ENCODE results near the gene TGFB2.
"Not testable (repeated sequence)": the region's sequence is repeated elsewhere in the genome, so short reads cannot be mapped to it uniquely, and the experiment has no call there.

The TGFB2 gene

GRCh38 chr1:218314316-218314715, 30.8 kb upstream of the TGFB2 start:
- DNase-seq (ENCODE audit: extremely low spot score): no peak
- no peak for TF ChIP-seq CTCF (IDR thresholded peaks at IDR 0.05; ENCODE audit: control extremely low read depth, extremely low read depth, low read depth, missing control alignments)
- ChIA-PET CTCF (interaction anchor here (1.0 to 1.6 kb wide), 2 partner anchors 14 to 26 kb away, joined by 3 to 7 read pairs; no protein-coding TSS in a partner anchor), POLR2A (no interaction called here)

- DNase-seq (ENCODE audit: extremely low spot score): no peak
- TF ChIP-seq CTCF (IDR thresholded peaks at IDR 0.05; ENCODE audit: control extremely low read depth, extremely low read depth, low read depth, missing control alignments): no peak
- CTCF ChIA-PET: interaction anchor here (1.0 kb wide), 2 partner anchors 14 to 16 kb away, joined by 3 read pairs; no protein-coding TSS in a partner anchor
- POLR2A ChIA-PET: no interaction called here
These were observed 29.5 kb upstream of the TGFB2 start for GRCh38 chr1:218315638-218316037.

- no peak for TF ChIP-seq CTCF (IDR thresholded peaks at IDR 0.05; ENCODE audit: control extremely low read depth, extremely low read depth, low read depth, missing control alignments)
- CTCF ChIA-PET: interaction anchor here (1.3 to 1.4 kb wide), 2 partner anchors 13 to 21 kb away, joined by 3 to 9 read pairs; no protein-coding TSS in a partner anchor
- DNase-seq (ENCODE audit: extremely low spot score): no peak
- POLR2A ChIA-PET: no interaction called here
These were observed 28.1 kb upstream of the TGFB2 start for GRCh38 chr1:218317061-218317460.

GRCh38 chr1:218320182-218320581, 25.0 kb upstream of the TGFB2 start:
- CTCF ChIA-PET: interaction anchor here (1.2 kb wide), 1 partner anchor 29 kb away, joined by 3 read pairs; no protein-coding TSS in a partner anchor
- DNase-seq (ENCODE audit: extremely low spot score); POLR2A ChIA-PET: not testable (repeated sequence)

- TF ChIP-seq CTCF (IDR thresholded peaks at IDR 0.05; ENCODE audit: control extremely low read depth, extremely low read depth, low read depth, missing control alignments): no peak
- ChIA-PET CTCF (interaction anchor here (1.5 kb wide), 1 partner anchor 16 kb away, joined by 7 read pairs; no protein-coding TSS in a partner anchor), POLR2A (no interaction called here)
- DNase-seq (ENCODE audit: extremely low spot score): no peak
These were observed 22.4 kb upstream of the TGFB2 start for GRCh38 chr1:218322762-218323161.

- DNase-seq (ENCODE audit: extremely low spot score): no peak
- ChIA-PET CTCF (interaction anchor here (1.5 kb wide), 1 partner anchor 15 kb away, joined by 7 read pairs; no protein-coding TSS in a partner anchor), POLR2A (no interaction called here)
- TF ChIP-seq CTCF (IDR thresholded peaks at IDR 0.05; ENCODE audit: control extremely low read depth, extremely low read depth, low read depth, missing control alignments): no peak
These were observed 21.4 kb upstream of the TGFB2 start for GRCh38 chr1:218323568-218324225.

- no peak for TF ChIP-seq CTCF (IDR thresholded peaks at IDR 0.05; ENCODE audit: control extremely low read depth, extremely low read depth, low read depth, missing control alignments)
- no peak for DNase-seq (ENCODE audit: extremely low spot score)
- ChIA-PET POLR2A (no interaction called here), CTCF (no interaction called here)
These were observed 20.9 kb upstream of the TGFB2 start for GRCh38 chr1:218324226-218324580.

Measured in GM10248 (cell line).